Erythroblast (primary cell): Measurements from ENCODE around the gene THSD4.

ENCODE experiments used
- GATA1 ChIP-seq: IDR thresholded peaks from 2 replicates; pipeline ENCODE4 v1.6.1; 2011; ENCODE audit warnings: low read depth, mild to moderate bottlenecking, control low read depth, low read length, moderate library complexity
- POLR2A ChIP-seq: IDR thresholded peaks from 2 replicates; pipeline ENCODE4 v1.6.1; 2011; ENCODE audit warnings: mild to moderate bottlenecking, low read length

DNA sequence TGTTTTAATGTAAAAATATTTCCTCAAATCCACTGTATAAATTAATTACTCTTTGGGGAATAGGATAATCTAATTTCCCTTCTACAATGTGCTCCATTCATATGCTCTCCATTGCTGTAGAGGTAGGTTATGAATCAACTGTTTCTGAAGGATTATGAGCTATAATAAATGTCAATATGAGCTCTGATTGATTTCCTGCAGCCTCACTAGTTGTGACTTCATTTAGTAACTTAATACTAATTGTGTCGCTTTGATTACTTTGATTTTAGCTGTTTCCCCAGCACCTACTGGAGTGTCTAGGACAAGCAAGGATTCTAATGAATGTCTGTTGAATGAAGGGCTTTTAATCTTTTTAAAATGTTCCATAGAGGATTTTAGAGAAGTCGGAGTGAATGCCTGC lies 458.3 kb downstream of the THSD4 start:
- TF ChIP-seq POLR2A (no peak), GATA1 (no peak)
